Testis (tissue), 2 donors: Measurements from ENCODE around the gene OPALIN.

Experiments used
- CTCF ChIP-seq, 3 experiments: fragments of 450-650 bp in 2 of 3; fragments of 200-600 bp in 1 of 3; sonication (generic) in 1 of 3; IDR thresholded peaks; one replicate each; pipeline ENCODE4 v1.5.1; 2016 to 2019; ENCODE audit warnings: antibody characterized with exemption in 3 of 3, mild to moderate bottlenecking in 2 of 3, moderate library complexity in 1 of 3
- POLR2A ChIP-seq: fragments of 450-650 bp; IDR thresholded peaks from one replicate; pipeline ENCODE4 v1.6.1; 2017; ENCODE audit warnings: antibody characterized with exemption, mild to moderate bottlenecking, moderate library complexity

GRCh38 chr10:96368971-96369370 lies 10.2 kb upstream of the OPALIN start:
- TF ChIP-seq CTCF (IDR thresholded peaks at IDR 0.05) (no peak), POLR2A (no peak)
